GM21423 (cell line): Measurements from ENCODE around the gene ACMSD.
"Not testable (repeated sequence)": the region's sequence is repeated elsewhere in the genome, so short reads cannot be mapped to it uniquely, and the experiment has no call there.

Experiments
- ATAC-seq: cut with Tn5 transposase; IDR thresholded peaks from one replicate; pipeline ENCODE4 v1.9.1; 2021; ENCODE audit warnings: mild to moderate bottlenecking, moderate library complexity; ENCODE audit not compliant: unreplicated experiment

Gene ACMSD

DNA sequence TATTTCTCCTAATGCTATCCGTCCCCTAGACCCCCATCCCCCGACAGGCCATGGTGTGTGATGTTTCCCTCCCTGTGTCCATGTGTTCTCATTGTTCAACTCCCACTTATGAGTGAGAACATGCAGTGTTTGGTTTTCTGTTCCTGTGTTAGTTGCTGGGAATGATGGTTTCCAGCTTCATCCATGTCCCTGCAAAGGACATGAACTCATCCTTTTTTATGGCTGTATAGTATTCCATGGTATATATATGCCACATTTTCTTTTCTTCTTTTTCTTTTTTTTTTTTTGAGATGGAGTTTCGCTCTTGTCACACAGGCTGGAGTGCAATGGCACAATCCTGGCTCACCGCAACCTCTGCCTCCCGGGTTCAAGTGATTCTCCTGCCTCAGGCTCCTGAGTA lies 9.2 kb downstream of the ACMSD start:
- ATAC-seq: not testable (repeated sequence)

DNA sequence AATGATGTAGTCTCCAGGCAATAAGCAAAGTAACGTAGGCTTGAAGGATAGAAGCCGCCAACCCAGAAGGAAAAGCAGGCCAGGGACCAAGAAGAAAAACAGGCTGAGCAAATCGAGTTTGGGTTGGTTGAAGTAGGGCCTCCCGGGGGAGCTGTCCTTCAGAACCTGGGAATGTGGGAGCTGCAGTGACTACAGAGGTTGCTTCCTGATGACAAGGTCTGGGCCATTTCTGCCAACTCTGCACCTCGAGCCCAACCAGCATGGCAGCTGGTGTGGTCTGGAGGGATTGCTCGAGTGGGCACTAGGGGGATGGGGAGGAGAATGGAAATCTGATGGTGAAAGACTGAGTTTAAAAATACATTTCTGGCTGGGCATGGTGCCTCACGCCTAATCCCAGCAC lies 14.1 kb downstream of the ACMSD start:
- ATAC-seq: no peak

DNA sequence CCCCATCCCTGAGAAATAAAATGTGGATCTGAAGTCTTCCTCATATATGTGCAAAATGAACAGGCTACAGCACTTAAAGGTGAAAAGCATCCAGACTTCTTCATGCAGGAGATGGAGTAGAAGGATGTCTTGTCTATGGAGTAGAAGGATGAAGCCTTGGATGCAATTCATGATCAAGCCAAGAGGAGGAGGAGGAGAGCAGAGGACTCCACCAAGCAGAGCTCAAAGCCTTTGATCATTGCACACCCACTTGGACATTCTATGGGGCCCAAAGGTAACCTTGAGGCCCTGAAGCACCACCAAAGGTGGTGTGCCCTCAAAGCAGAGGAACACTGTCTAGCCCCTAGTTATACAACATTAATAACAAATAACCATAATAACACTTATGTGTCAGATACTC lies 17.3 kb downstream of the ACMSD start:
- no peak for ATAC-seq

DNA sequence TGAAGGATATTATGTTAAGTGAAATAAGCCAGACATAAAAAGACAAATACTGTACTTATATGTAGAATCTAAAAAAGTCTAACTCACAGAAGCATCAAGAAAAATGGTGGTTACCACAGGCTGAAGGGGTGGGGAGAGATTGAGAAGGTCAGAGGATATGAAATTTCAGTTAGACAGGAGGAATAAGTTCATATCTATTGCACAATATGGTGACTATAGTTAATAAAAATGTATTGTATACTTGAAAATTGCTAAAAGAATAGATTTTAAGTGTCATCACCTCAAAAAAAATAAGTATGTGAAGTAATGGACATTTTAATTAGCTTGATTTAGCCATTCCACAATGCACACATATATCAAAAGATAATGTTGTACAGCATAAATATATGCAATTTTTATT lies 19.8 kb downstream of the ACMSD start:
- no peak for ATAC-seq

DNA sequence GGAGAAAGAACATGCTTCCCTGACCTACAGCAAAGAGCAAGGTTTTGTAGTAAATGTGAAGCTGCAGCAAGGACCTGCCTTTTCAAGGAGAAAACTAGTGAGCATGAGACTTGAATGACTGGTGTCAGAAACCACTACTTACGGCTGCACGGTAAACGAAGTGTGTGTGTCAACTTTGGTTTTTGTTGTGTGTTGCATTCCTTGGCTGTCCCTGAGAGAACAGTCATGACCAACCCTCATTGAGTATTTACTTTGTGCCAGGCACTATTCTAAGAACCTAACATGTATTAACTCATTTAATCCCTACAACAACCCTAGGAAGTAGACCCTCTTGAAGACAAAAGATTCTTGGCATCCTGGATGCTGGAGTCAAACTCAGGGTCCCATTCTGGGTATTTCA lies 22.8 kb downstream of the ACMSD start:
- ATAC-seq: no peak

DNA sequence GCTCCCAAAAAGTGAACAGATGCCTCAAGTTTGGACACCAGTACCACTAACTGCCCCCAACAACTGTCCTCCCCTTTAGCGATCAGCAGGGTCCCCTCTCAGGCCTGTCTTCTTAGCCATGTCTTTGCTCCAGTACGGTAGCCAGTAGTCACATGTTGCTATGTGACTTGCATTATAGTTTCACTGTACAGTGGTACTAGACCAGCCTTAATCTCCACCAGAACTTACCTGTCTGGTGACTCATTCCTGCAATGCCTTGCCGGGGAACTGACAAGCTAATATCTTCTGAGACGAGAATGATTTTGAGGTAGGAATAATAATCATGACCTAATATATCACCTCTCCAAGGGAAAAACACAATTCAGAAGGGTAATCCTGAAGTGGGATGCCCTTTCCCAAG lies 23.7 kb downstream of the ACMSD start:
- ATAC-seq: no peak

DNA sequence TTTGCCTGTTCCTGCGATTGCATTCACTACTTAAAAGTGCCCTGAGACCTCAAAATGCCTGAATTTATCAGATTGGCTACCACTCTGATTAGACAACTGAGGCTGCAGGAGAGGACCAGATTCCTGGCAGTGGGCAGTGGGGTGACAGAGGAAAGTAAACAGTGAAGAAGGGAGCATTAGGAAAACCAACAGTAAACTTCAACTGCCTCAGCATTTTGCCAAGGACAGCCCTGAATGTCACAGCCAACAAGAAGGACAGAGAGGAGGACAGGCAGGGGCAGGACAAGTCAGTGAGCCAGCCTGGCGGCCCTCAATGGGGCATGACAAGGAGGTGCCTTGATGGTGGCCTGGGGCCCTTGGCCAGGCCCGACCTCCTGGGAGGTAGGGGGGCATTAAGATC lies 24.3 kb downstream of the ACMSD start:
- no peak for ATAC-seq

DNA sequence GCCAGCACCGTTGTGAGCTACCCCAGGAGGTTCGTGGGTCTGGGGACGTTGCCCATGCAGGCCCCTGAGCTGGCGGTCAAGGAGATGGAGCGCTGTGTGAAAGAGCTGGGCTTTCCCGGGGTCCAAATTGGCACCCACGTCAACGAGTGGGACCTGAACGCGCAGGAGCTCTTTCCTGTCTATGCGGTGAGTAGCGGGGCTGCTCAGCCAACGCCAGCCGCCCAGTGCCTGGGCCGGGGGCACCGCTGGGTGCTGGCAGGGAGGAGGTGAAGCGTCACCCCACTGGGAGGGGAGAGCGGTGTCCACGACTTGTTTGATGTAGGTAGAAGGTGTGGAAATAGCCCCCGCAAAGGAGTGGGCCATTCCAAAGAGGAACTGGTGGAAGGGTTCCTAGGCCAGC lies 25.0 kb downstream of the ACMSD start:
- no peak for ATAC-seq

DNA sequence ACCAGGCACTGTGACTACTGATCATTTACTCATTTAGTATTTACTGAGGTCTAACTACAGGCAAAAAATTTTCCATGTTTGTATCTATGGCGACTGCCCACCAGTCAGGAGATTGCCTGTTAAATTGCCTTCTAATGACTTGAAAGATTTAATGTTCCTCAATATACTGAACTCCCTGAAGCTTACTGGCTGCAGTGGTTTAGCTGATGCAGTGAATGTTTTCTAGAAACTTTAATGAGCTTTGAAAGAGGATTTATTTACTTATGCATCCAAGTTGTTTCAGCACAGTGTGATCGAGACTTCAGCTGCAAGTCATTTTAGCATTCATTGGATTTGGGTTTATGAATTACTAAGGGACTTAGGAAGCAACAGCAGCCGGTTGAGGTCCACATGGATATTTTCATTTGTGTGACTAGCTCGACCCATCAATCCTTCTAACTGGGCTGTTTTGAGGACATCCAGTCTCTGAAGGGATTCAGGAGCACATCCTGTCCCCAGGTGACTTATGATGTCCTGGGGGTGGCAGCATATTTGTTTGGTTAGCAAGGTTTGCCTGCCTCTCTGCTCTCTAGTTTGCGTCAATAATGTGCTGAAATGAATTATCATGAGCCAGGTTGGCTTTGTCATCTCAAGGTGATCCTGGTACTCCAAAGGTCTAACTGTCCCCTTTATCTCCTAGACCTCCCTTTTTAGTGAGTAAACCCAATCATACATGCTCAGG lies 26.8 kb downstream of the ACMSD start:
- ATAC-seq: no peak

DNA sequence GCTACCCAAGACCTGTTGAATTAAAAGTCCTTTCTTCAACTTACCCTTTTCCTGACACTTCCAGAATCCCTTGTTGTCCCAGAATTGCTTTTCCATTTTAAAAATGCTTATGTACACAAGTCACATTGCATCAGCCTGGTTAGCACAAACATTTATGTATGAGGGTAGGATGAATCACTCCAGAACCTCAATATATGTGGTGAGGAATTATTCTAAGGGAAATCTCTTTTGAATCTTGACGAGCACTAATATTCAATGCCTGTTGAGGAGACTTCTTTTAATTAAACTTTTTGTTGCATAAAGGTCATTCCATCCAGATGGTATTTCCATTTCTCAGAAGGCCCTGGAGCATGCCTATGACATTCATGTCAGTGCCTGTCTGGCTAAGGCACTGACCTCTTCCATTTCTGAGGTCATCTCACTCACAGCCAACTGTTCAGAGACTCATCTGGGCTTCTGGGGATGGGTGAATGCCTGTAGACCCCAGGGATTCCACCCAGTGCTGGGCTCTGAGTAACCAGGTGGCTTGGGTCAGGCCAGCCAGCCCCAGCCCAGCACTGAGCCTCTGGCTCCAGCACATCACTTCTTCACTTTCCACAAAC lies 28.2 kb downstream of the ACMSD start:
- ATAC-seq: no peak

DNA sequence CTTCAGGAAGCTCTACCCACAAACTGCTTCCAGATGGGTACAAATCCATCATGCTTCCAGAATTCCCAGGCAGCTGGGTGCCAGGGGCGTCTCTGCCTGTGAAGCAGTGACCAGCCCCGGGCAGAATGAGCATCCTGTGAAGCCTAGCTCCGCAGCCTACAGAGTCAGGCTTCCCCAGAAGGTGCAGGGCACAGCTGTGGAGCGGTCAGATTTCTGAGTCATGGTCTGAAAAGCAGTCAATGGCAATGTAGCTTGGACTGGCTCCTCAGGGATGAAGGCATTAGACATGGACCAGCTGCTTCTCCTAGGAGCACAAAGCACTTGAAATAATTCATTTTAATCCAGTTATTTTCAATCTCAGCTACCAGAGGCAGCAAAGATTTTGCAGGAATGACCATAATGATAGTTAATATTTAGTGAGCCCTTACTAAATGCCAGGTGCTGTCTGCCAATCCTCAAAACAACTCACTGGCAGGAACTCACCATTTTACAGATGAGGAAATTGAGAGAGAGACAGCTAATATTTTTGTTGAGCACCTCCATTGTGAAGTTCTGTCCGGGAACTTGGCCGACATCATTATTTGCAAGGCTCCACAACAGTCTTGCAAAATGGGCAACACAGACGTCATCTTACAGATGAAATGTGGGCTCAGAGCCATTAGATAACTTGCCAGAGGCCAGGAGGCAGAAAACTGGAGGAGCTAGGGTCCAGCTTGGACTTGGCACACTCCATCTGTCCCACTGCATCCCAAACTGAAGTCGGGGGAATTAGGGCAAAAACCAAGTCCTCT lies 31.7 kb downstream of the ACMSD start:
- no peak for ATAC-seq

DNA sequence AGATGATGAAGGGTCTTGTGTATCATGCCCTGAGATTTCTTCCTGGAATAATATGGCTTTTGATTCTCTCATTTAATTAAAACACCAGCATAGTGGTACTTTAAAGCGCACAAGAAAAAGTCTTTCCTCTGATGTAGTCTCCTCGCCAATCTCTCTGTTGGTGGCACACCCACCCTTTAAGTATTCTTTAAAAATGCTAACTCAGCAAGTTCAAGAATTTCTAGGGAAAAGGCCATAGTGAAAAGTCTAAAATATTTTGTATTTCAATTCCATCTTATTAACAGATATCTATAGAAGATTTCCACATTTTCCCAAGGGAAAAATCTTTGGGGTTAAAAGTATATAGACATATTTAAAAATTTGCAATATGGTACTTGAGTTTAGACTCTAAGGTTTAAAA lies 34.7 kb downstream of the ACMSD start:
- no peak for ATAC-seq

DNA sequence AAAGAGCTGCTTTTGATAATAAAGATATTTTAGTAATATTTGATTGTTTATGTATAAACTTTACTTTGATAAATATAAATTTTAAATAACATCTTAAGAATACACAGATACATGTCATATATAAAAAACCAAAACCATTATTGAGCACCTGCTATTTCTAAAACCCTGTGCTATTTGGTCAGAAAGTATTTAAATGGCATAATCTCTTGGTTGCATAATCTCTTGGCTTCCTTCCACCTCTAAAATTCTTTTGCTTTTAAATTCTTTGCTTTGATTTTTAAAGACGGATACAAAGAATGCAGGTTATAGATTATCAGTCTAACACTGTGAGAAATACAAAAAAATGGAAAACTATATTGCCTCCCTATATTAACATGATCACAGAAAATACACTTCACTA lies 36.9 kb downstream of the ACMSD start:
- ATAC-seq: no peak

DNA sequence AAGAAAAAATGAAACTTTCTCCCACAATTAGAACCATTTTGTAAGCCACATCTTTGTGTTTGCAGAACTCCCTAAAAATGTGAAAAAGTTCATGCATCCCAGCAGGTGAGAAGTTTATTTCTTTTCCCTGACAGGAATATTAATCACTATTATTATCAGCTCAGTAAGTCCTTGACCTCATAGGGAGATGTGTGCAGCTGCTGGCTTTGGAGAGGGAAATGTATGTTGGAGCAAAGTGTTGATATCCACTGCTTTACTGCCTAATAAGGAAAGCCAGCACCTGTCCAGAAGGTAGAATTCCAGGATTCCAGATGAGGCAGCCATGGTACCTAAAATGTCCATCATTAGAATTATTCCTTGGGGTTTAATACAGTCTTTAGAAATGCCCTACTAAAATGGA lies 44.4 kb downstream of the ACMSD start:
- no peak for ATAC-seq

DNA sequence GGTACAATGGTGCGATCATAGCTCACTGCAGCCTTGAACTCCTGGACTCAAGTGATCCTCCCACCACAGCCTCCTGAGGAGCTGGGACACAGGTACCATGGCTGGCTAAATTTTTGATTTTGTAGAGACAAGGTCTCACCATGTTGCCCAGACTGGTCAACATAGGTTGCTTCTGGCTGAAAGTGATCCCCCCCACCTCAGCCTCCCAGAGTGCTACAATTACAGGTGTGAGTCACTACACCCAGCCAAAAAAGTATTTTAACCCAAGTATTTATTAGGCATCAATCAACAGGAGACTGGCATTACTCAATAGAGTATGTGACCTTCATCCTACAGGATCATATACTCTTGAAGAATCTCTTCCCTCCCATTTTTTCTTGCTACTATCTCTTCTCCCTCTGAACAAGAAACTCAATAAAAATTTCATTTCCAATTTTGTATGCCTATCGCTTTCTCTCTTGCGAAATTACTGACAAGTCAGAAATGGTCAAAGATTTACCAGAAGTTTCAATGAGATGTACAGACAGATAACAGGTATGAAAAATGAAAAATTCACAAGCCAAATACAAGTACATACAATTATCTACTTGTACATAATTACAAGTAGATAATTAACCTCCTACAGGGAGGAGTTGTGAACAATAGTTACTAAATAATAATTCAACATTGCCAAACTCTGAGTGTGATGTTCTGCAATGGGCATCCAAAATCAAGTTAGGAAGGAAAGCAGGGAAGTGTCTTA lies 45.3 kb downstream of the ACMSD start:
- no peak for ATAC-seq

DNA sequence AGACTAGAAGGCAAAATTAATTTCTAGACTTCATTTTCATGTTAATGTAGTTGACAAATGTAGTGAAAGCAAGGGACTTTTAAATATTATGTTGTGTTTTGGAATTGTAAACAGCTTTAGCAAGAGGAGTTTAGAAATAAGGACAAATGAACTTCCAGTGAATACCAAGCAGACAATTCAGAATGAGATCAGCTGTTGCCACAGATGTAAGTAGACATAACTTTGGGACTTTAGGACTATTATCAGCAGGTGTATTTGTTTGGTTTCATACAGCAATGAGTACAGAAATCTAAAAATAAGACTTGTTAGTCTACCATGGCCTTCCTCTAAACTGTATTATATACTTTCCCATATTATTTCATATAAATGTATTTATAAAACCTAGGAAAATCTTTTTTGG lies 46.0 kb downstream of the ACMSD start:
- no peak for ATAC-seq

DNA sequence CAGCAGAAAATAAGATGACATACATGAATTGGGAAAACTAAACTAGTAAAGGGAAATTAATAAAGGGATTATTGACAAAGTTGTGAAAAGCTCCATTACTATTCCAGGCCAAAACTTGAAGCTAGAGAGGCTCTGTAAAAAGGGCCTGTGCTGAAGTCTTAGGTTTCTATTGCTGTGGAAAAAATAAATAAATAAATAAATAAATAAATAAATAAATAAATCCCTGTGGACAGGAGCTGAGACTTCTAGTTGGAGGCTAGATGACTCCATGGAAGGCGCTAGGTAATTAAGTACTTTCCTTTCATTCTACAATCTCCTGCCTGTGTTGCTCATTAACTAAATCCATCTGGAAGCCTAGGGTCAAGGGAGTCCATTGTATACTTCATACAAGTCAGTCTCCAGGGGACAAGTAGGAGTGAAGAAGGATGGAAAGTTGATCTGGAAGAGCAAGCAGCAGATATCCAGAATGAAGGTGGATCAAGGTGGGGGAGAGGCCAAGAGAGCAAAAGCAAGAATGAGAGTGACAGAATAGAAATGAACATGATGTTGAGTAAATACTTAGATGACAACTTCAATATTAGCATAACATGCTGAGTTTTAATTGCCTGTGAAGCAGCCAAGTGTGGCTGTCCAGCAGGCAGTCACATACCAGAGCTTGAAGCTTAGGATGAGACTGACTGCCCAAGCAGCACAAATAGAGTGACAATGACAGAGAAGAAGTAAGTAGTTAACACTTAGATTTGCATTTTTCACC lies 54.0 kb downstream of the ACMSD start:
- ATAC-seq: no peak

DNA sequence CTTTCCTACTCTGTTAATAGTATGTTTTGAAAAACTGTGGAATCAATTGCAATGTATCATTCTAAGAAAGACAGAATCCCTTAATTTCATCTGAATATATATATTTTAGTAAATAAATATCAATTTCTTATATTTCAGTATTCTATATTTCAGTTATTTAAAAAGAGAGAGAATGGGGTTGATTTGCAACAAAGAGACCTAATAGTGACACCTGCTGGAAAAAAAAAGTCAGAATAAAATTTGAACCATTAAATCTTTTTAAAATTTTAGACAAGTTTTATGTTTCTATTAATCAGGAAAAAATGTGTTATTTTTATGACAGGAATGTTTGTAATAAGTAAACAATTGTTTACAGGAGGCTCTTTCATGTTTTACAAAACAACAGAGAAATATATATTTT lies 59.5 kb downstream of the ACMSD start:
- no peak for ATAC-seq

DNA sequence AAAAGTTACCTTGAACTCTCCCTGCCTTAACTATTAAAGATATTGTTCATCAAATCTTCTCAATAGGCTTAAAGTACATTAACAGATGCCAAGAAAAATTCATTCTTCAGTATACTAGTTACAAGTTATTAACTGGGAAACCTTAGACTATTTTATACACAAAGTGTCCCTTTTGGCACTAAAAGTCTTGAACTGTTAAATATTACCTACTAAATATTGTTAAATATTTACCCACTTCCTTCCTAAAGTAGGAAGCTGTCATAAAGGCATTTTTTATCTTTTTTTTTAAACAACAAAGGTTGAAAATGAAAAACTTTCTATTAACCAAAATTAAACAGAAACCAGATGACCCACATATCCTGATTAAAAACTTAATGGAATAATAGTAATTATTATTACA lies 60.8 kb downstream of the ACMSD start:
- ATAC-seq: no peak

DNA sequence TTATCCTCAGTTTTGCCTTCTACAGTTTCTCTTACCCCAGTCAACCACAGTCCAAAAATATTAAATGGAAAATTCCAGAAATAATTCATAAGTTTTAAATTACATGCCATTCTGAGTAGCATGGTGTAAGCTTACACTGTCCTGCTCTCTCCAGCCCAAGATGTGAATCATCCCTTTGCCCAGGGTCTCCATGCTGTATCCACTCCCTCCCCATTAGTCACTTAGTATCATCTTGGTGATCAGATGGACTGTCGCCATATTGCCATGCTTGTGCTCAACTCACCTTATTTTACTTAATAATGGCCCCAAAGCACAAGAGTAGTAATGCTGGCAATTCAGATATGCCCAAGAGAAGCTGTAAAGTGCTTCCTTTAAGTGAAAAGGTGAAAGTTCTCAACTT lies 61.7 kb downstream of the ACMSD start:
- no peak for ATAC-seq

DNA sequence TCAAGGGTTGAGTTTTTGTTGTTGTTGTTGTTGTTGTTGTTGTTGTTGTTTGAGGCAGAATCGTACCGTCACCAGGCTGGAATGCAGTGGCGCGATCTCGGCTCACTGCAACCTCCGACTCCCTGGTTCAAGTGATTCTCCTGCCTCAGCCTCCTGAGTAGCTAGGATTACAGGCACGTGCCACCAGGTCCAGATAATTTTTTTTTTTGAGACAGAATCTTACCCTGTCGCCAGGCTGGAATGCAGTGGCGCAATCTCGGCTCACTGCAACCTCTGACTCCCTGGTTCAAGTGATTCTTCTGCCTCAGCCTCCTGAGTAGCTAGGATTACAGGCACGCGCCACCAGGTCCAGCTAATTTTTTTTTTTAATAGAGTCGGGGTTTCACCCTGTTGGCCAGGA lies 65.3 kb downstream of the ACMSD start:
- not testable (repeated sequence) for ATAC-seq
